ENCODE data around the gene ZBTB7A.

ZBTB7A gene

DNA sequence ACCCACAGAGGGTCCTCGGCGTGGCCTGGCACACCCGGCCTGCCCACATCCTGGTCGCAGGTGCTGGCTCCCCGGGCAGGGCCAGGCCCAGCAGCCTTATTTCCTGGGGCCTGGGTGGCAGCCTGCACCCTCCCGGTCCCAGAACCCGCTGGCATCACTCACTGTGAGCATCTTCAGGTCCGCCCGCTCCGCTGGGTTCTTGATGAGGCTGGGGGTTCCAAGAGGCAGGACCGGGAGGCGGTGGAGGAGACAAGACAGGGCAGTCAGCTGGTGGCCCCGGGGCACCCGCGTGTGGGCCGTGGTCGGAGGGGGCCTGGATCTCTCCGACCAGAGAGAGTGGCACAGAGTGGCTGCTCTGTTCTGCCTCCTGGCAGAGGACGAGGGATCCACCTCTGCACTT is 27.6 kb upstream of the ZBTB7A start:
- no peak for DNase-seq (ENCODE audit: low read depth in 3 of 3)

DNA sequence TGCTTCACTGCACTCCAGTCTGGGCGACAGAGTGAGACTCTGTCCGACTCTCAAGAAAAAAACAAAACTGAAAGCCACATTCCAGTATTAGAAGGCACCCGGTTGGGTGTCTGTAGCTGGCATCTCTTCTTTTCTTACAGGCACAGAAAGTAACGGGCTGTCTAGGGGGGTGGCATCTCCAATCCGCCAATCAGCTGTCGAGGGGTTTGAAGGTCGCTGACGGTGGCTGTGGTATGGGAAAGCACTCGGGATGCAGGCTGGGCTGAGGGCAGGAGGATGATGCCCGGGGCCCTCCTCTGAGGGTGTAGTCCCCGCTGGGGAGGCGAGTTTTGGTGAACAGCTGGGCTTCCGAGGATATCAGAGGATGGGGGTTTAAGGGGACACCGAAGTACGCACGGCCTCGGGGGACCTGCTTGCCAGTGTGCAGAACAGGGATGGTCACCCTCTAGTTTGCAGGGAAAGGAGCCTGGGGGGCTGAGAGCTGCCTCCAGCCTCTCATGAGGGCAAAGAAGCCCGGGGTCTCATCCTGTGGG is 27.0 kb upstream of the ZBTB7A start:
- no peak for DNase-seq (ENCODE audit: low read depth in 3 of 3)

GRCh38 chr19:4090356-4091220 is 23.9 kb upstream of the ZBTB7A start:
- DNase-seq (ENCODE audit: low read depth in 3 of 3) = no peak

DNA sequence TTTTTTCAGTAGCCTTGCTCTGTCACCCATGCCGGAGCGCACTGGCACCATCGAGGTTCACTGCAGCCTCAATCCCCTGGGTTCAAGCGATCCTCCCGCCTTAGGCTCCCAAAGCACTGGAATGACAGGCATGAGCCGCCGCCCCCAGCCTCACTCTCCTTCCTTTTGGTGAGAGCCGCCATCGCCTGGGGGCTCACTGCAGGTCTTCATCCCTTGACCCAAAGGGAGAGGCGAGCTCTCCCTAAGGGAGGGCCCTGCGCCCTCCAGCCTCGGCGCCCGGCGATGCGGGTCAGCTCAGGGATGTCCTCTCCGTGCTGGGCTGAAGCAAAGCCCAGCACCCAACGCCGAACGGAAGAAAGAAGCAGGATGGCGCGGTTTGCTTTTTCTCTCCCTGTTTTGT is 23.2 kb upstream of the ZBTB7A start:
- no peak for DNase-seq (ENCODE audit: low read depth in 3 of 3)

DNA sequence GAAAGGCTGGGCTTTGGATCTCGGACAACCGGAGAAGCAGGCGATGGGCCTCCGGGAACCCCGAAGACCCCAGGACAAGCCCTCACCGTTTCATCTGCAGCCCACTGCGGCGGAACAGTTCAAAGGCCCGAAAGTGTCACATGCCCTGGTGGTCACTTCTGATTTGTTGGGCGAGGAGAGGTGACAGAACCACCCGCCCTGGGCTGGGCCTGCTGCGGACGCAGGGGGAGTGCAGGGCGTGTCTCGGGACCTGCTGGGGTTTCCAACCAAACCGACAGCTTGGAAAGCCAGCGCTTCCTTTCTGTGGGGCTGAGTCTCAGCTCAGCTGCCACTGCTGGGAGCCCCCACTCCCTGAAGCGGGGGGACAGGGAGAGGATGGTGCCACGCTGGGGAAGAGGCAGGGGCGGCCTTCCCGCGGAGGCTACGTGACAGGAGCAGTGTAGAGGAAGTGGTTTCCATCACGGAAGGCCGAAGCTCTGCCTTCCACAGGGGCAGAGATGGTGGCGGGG is 22.8 kb upstream of the ZBTB7A start:
- DNase-seq (ENCODE audit: low read depth in 3 of 3) = peak in 1 of 3 experiments; percentile 56

DNA sequence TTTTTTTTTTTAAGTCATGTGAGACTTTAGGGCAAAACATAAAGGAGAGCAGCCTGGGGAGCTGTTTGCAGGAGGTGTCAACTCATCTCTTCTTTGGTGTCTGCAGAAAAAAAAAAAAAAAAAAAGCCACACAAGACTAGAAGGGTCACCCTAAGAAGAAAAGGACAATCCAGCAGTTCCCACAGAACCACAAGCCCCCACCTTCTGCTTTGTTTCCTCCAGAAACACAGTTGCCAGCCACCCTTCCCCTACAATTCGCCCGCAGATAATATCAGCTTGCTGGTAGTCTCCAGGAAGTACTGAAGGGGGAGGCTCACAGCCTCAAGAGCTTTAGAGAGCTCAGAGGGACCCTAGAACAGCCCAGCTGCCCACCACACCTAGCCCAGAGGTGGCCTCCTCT is 22.3 kb upstream of the ZBTB7A start:
- DNase-seq (ENCODE audit: low read depth in 3 of 3) = no peak

- DNase-seq (ENCODE audit: low read depth in 3 of 3) = no peak
Observed at GRCh38 chr19:4087787-4088679, 21.3 kb upstream of the ZBTB7A start.

DNA sequence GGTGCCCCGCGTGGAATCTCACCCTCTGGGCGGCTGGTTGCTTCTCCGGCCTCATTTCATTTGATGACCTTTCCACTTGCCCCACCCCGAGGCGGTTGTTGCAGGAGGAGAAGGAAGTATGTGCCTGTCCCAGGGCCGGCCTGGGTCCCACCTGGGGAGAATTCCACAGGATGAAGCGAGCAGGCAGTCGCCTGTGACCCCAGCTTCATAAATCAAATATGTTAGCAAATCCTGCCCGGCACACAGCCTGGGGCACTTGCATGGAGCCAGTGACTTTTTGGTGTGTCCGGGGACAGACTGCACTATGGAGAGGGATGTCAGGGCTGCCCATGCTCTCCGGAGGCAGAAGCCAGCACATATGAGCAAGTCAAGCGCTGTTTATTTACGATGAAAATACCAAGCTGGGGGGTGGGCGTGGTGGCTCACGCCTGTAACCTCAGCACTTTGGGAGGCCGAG is 19.7 kb upstream of the ZBTB7A start:
- DNase-seq (ENCODE audit: low read depth in 3 of 3) = no peak

- no peak for DNase-seq (ENCODE audit: low read depth in 3 of 3)
Observed at GRCh38 chr19:4084547-4084877, 17.8 kb upstream of the ZBTB7A start.

DNA sequence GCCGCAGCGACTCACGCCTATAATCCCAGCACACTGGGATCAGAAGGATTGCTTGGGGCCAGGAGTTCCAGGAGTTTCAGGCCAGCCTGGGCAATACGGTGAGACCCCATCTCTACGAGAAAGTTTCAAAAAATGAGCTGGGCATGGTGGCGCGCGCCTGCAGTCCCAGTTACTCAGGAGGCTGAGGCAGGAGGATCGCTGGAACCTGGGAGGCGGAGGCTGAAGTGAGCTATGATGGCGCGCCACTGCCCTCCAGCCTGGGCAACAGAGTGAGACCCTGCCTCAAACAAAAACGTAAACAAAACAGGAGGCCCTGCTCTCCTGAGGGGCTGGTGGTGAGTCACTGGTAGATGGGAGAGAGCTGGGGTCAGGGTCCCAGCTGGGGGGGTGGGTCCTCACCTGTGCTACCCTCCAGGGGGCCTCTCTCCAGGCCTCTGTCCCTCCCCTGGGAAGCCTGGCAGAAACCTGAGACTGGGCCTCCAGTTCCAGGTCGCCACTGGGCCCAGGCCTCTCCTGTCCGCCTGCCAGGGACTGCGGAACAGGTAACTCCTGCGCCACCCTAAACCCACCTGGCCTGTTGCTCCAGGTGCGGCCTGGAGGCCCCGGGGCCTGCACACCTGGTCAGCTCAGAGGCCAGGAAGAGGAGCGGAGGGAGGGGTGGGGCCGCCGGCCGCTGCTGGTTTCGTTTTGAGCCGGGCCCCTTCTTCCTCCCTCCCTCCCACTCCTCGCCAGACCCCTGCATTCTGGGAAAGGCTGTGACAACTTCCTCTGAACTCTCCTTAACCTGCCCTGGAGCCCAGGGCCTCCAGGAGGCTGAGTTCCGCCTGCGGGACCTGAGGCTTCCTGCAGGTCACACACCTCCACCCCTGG is 17.2 kb upstream of the ZBTB7A start:
- DNase-seq (ENCODE audit: low read depth in 3 of 3) = no peak

DNA sequence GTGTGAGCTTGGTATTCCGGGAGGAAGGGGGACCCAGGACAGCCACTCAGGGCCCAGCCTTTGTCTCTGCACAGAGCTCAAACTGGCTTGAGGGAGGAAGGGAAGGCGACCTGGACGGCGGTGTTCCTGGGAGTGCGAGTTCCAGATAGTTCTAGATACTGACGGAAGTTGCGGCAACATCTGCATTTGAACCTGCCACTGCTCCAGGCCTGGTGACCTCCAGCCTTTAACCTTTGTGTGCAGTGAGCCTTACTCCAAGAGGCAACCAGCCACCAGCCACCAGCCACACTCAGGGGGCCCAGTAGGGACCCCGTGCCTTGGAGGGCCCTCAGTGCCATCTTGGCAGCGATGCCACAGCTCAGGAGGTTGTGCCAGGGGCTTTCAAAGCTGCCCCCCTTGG is 15.5 kb upstream of the ZBTB7A start:
- no peak for DNase-seq (ENCODE audit: low read depth in 3 of 3)

GRCh38 chr19:4081441-4082129 is 14.9 kb upstream of the ZBTB7A start:
- DNase-seq (ENCODE audit: low read depth in 3 of 3) = no peak

DNA sequence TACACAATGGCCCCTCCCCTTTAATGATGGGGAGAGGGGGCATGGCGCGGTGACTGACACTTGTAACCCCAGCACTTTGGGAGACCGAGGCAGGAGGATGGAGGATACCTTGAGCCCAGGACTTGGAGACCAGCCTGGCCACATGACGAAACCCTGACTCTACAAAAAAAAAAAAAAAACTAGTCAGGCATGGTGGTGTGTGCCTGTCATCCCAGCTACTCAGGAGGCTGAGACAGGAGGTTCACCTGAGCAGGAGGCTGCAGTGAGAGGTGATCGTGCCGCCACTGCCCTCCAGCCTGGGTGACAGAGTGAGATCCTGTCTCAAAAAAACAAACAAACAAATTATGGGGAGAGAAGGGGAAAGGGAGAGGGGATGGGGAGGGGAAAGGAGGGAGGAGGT is 13.8 kb upstream of the ZBTB7A start:
- DNase-seq (ENCODE audit: low read depth in 3 of 3) = no peak

GRCh38 chr19:4077800-4078684 is 11.3 kb upstream of the ZBTB7A start:
- peak in 1 of 3 experiments; percentile 51 for DNase-seq (ENCODE audit: low read depth in 3 of 3)

DNA sequence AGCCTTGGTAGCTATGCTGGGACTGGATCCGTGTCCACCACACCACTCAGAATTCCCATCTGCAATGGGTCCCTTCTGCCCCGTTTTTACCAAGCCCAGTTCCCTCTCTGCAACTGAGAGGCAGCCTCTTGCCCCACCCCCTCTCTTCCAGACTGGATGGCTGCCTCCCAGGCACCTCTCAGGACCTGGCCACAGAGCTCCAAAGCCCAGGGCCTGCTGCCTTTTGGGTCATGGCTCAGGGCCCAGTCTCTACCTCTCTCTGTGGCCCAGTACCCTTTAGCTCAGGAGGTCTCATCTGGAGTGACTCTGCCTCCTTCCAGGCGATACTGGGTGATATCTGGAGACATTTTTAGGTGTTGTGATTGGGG is 10.3 kb upstream of the ZBTB7A start:
- DNase-seq (ENCODE audit: low read depth in 3 of 3) = no peak

DNA sequence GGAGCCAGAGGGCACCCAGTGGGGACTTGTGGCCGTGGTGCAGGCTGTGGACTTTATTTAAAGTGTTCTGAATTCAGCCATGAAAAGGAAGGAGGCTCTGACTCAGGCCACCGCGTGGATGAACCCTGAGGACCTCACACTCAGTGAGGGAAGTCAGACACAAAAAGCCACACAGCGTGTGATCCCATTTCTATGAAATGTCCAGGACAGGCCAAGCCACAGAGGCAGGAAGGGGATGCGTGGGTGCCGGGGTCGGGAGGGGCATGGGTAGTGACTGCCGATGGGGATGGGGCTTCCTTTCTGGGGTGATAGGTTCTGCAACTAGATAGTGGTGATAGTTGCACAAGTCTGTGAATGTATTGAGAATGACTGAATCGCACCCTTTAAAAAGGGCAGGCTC is 8.7 kb upstream of the ZBTB7A start:
- DNase-seq (ENCODE audit: low read depth in 3 of 3) = no peak

DNA sequence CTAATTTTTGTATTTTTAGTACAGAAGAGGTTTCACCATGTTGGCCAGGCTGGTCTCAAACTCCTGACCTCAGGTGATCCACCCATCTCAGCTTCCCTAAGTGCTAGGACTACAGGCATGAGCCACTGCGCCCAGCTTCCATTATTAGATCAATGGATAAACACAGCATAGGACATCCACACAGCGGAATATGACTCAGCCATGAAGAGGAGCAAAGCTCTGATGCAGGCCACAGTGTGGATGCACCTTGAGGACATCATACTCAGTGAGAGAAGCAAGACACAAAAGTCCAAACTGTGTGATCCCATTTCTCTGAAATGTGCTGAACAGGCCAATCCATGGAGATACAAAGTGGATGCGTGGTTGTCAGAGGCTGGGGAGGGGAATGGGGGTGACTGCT is 4.9 kb upstream of the ZBTB7A start:
- no peak for DNase-seq (ENCODE audit: low read depth in 3 of 3)

- DNase-seq (ENCODE audit: low read depth in 3 of 3) = peak in 1 of 3 experiments; percentile 61
Observed at GRCh38 chr19:4069331-4069959, 2.7 kb upstream of the ZBTB7A start.
